SU-DHL-6 (cell line): Measurements from ENCODE around the gene ADAMTS12.
"Not testable (repeated sequence)": the region's sequence is repeated elsewhere in the genome, so short reads cannot be mapped to it uniquely, and the experiment has no call there.

Experiments
- H2AFZ ChIP-seq: fragments of 200-600 bp; sonication (generic); 2 replicates; pipeline ENCODE4 v1.6.1; 2014; ENCODE audit warnings: low read depth, mild to moderate bottlenecking, moderate library complexity, mixed read lengths, antibody characterized with exemption, low read length; ENCODE audit not compliant: severe bottlenecking
- H3F3A ChIP-seq: fragments of 200-600 bp; shearing (Covaris generic); 2 replicates; pipeline ENCODE4 v1.6.0; 2016; ENCODE audit warnings: antibody characterized with exemption, mild to moderate bottlenecking; ENCODE audit not compliant: insufficient read depth
- H3K27ac ChIP-seq: fragments of 200-600 bp; sonication (generic); 2 replicates; pipeline ENCODE4 v1.5.1; 2016; ENCODE audit warnings: low read depth, mild to moderate bottlenecking, low read length, moderate library complexity, mixed read lengths
- H3K27me3 ChIP-seq: fragments of 200-600 bp; sonication (generic), shearing (Covaris generic); 2 replicates; pipeline ENCODE4 v1.6.0; 2014; ENCODE audit warnings: mild to moderate bottlenecking, low read length
- H3K36me3 ChIP-seq: fragments of 200-600 bp; sonication (generic); 2 replicates; pipeline ENCODE4 v1.6.1; 2014; ENCODE audit warnings: mild to moderate bottlenecking, low read length, mixed read lengths
- H3K4me2 ChIP-seq: fragments of 300-600, 200-600 bp; shearing (Covaris generic), sonication (generic); 2 replicates; pipeline ENCODE4 v1.6.0; 2014; ENCODE audit warnings: low read length, low read depth, mild to moderate bottlenecking; ENCODE audit not compliant: poor library complexity, severe bottlenecking
- H3K4me3 ChIP-seq: fragments of 200-600 bp; sonication (generic); 2 replicates; pipeline ENCODE4 v1.5.1; 2014; ENCODE audit warnings: antibody characterized with exemption, low read length, mild to moderate bottlenecking, mixed read lengths; ENCODE audit not compliant: insufficient read depth, poor library complexity, severe bottlenecking
- H3K79me2 ChIP-seq: fragments of 200-600 bp; sonication (generic); 2 replicates; pipeline ENCODE4 v1.6.1; 2014; ENCODE audit warnings: mild to moderate bottlenecking, low read length, moderate library complexity; ENCODE audit not compliant: insufficient read depth
- H3K9ac ChIP-seq: fragments of 200-600 bp; sonication (generic); 2 replicates; pipeline ENCODE4 v1.7.0; 2014; ENCODE audit warnings: mild to moderate bottlenecking, low read length
- H3K9me2 ChIP-seq: fragments of 200-600 bp; sonication (generic); replicated peaks from 2 replicates; pipeline ENCODE4 v1.6.1; 2014; ENCODE audit warnings: low read length; ENCODE audit not compliant: insufficient read depth
- H3K9me3 ChIP-seq: fragments of 200-600 bp; sonication (generic); 2 replicates; pipeline ENCODE4 v1.6.1; 2014; ENCODE audit warnings: low read length, mixed read lengths; ENCODE audit not compliant: insufficient read depth
- H4K20me1 ChIP-seq: fragments of 200-600 bp; sonication (generic); 2 replicates; pipeline ENCODE4 v1.6.1; 2014; ENCODE audit warnings: low read depth, mild to moderate bottlenecking, antibody characterized with exemption, low read length, moderate library complexity, mixed read lengths
- EZH2phosphoT487 ChIP-seq: fragments of 200-600 bp; sonication (generic), shearing (Covaris generic); conservative IDR thresholded peaks from 2 replicates; pipeline ENCODE4 v1.6.1; 2018; ENCODE audit warnings: mild to moderate bottlenecking, antibody characterized with exemption, low read length, moderate library complexity, mixed read lengths
- TF ChIP-seq, protein P1 (sequence below): fragments of 200-600 bp; sonication (generic); IDR thresholded peaks from one replicate; pipeline ENCODE4 v1.5.1; 2017; ENCODE audit warnings: antibody characterized with exemption, mild to moderate bottlenecking, low read length, moderate library complexity; ENCODE audit not compliant: insufficient read depth, poor library complexity, severe bottlenecking

ADAMTS12 gene

GRCh38 chr5:33516421-33516820, 375.4 kb downstream of the ADAMTS12 start:
- Histone ChIP-seq H3K9me2 (no peaks in the 10 kb centered on the region), H3K27me3 (no peaks in the 10 kb centered on the region)

GRCh38 chr5:33515366-33515765, 376.4 kb downstream of the ADAMTS12 start:
- H3K79me2 ChIP-seq, H3K27ac ChIP-seq, H3K4me3 ChIP-seq, H4K20me1 ChIP-seq, H3K9me3 ChIP-seq, H3K27me3 ChIP-seq, H2AFZ ChIP-seq, H3K9me2 ChIP-seq, H3K9ac ChIP-seq, H3F3A ChIP-seq, H3K4me2 ChIP-seq, H3K36me3 ChIP-seq: not testable (repeated sequence)

More at GRCh38 chr5:33516421-33516820, 375.4 kb downstream of the ADAMTS12 start:
- Histone ChIP-seq H3F3A (no peaks in the 10 kb centered on the region), H3K27ac (no peak overlapping the region), H2AFZ (no peak overlapping the region), H3K4me2 (no peak overlapping the region), H3K4me3 (no peak overlapping the region), H3K9me3 (no peaks in the 10 kb centered on the region), H3K9ac (no peak overlapping the region), H3K36me3 (no peaks in the 10 kb centered on the region), H3K79me2 (no peaks in the 10 kb centered on the region), H4K20me1 (no peaks in the 10 kb centered on the region)
- TF ChIP-seq EZH2phosphoT487: no peak
- TF ChIP-seq, protein P1, sequence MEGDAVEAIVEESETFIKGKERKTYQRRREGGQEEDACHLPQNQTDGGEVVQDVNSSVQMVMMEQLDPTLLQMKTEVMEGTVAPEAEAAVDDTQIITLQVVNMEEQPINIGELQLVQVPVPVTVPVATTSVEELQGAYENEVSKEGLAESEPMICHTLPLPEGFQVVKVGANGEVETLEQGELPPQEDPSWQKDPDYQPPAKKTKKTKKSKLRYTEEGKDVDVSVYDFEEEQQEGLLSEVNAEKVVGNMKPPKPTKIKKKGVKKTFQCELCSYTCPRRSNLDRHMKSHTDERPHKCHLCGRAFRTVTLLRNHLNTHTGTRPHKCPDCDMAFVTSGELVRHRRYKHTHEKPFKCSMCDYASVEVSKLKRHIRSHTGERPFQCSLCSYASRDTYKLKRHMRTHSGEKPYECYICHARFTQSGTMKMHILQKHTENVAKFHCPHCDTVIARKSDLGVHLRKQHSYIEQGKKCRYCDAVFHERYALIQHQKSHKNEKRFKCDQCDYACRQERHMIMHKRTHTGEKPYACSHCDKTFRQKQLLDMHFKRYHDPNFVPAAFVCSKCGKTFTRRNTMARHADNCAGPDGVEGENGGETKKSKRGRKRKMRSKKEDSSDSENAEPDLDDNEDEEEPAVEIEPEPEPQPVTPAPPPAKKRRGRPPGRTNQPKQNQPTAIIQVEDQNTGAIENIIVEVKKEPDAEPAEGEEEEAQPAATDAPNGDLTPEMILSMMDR: no peak

DNA sequence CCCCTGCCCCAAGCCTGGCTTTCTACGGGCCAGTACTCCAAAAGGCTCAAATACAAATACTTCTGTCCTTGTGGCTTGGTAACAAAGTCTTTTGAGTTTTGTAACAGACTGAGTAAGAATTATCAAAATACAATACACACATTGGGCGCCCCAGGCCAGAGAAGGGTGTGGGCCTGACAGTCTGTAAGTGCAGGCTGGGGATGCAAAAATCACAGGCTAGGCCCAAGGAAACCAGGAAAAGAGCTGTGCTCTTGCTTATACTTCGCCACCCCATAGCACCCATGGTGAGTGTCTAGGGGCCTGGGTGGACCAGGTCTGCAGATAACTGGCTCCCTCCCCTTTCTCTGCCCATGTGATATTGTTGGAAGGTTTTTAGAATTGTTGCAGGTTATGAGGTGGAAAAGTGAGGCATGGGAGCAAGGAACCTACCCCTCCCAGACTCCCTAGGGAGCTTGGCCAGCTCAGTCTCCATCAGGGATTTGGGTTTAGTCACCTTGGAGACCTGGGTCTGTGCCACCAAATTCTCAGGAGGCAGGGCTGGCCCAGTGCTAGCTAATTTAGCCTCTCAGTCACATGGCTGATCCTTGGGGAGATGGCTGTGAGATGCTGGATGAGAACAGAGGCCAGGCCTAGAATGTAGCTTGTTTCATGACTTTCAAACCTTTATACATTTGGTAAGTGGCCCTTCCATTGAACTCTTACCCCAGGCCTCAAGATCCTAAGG, 378.2 kb downstream of the ADAMTS12 start:
- no peaks in the 10 kb centered on the region for H3K27me3 ChIP-seq
- TF ChIP-seq, protein P1: no peak
- no peak for TF ChIP-seq EZH2phosphoT487
- no peaks in the 10 kb centered on the region for H3K79me2 ChIP-seq
- H3F3A ChIP-seq: no peaks in the 10 kb centered on the region
- no peak overlapping the region for H3K4me2 ChIP-seq
- no peaks in the 10 kb centered on the region for H3K36me3 ChIP-seq
- H3K9me3 ChIP-seq: no peaks in the 10 kb centered on the region
- H3K9me2 ChIP-seq: no peaks in the 10 kb centered on the region
- no peak overlapping the region for H3K9ac ChIP-seq
- H3K27ac ChIP-seq: no peak overlapping the region
- no peak overlapping the region for H3K4me3 ChIP-seq
- no peaks in the 10 kb centered on the region for H4K20me1 ChIP-seq
- no peak overlapping the region for H2AFZ ChIP-seq

- Histone ChIP-seq H3K9me2 (no peaks in the 10 kb centered on the region), H3K9me3 (no peaks in the 10 kb centered on the region), H3K79me2 (no peaks in the 10 kb centered on the region), H3K27ac (no peak overlapping the region), H4K20me1 (no peaks in the 10 kb centered on the region), H3K36me3 (no peaks in the 10 kb centered on the region), H2AFZ (no peak overlapping the region), H3F3A (no peaks in the 10 kb centered on the region), H3K27me3 (no peaks in the 10 kb centered on the region), H3K4me2 (no peak overlapping the region), H3K9ac (no peak overlapping the region), H3K4me3 (no peak overlapping the region)
- TF ChIP-seq EZH2phosphoT487: no peak
- TF ChIP-seq, protein P1: no peak
Observed at GRCh38 chr5:33509036-33509435, 382.8 kb downstream of the ADAMTS12 start.
